ENCODE data around the gene KCTD13.
"Not testable (repeated sequence)": the region's sequence is repeated elsewhere in the genome, so short reads cannot be mapped to it uniquely, and the experiment has no call there.

KCTD13 gene

GRCh38 chr16:29877266-29877961 is 48.6 kb downstream of the KCTD13 start:
- peak; percentile 77 to 86 (median 80) for DNase-seq

DNA sequence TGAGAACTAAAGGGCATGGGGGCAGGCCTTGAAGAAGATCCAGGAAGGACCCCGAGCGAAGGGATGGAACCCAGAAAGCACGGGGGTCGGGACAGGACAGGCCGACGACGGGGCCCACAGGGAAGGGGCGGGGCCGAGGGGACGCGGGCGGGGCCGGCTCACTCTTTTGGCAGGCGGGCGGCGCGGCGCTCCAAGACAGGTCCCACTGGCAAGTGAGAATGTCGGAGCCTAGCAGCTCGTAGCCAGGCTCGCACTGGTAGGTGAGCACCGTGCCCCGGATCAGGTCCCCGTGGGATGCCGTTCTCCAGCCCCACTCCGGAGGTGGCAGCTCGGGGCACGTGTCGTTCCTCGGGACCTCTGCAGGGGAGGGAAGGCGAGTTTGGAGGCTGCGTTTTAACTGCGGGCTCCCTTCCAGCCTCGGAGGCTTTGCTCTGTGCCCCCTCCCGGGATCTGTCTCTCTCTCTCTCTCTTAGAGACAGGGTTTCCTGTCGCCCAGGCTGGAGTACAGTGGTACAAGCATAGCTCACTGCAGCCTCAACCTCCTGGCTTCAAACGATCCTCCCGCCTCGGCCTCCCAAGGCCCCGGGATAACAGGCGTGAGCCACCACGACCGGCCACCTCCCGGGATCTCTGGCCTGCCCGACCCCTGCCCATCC is 49.3 kb downstream of the KCTD13 start:
- peak in 2 of 3 donors; percentile 11 to 45 for DNase-seq

- DNase-seq: peak in 2 of 3 donors; percentile 10 to 17
Observed at GRCh38 chr16:29876217-29876593, 49.8 kb downstream of the KCTD13 start.

DNA sequence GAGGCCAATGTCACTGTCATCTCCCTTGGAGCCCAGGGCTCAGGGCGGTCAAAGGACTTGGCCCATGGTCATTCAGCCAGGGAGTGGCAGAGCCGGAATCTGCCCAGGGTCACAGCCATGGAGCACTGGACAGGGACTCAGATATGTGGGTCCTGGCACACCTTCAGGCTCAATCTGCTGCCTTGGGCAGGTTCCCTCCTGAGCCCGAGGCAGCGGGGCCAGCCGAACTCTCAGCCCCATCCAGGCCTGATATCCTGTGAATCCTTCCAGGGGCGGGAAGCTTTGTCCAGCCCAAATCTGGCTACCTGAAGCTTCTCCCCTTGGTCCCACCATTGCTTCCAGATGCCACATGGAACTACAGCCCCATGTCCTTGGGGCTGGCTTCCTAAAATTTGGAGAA is 50.8 kb downstream of the KCTD13 start:
- DNase-seq: no peak

DNA sequence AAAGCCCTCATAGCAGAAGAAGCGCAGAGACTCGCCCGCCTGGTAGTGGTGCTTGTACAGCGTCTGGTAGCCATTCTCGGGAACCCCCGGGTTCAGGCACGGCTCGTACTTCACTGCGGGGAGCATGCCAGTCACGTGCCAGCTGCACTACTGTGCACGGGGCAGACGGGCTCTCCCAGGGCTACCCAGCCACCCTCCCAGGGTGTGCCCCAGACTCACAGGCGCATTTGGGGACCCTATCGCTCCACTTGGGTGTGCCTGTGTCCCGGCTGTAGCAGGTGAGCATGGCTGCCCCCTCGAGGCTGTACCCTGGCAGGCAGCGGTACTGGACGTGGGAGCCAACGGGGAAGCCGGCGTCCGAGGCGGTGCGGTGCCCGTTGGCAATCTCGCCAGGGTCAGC is 52.7 kb downstream of the KCTD13 start:
- no peak for DNase-seq

GRCh38 chr16:29871822-29872546 is 54.0 kb downstream of the KCTD13 start:
- DNase-seq: no peak

DNA sequence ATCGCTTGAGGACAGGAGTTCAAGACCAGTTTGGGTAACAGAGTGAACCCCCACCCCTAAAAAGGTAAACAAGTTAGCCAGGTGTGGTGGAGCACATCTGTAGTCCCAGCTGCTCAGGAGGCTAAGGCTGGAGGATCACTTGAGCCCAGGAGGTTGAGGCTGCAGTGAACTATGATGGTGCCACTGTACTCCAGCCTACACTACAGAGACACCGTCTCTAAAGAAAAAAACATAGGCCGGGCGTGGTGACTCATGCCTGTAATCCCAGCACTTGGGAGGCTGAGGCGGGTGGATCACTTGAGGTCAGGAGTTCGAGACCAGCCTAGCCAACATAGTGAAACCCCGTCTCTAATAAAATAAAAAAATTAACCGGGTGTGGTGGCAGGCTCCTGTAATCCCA is 57.0 kb downstream of the KCTD13 start:
- DNase-seq: not testable (repeated sequence)

DNA sequence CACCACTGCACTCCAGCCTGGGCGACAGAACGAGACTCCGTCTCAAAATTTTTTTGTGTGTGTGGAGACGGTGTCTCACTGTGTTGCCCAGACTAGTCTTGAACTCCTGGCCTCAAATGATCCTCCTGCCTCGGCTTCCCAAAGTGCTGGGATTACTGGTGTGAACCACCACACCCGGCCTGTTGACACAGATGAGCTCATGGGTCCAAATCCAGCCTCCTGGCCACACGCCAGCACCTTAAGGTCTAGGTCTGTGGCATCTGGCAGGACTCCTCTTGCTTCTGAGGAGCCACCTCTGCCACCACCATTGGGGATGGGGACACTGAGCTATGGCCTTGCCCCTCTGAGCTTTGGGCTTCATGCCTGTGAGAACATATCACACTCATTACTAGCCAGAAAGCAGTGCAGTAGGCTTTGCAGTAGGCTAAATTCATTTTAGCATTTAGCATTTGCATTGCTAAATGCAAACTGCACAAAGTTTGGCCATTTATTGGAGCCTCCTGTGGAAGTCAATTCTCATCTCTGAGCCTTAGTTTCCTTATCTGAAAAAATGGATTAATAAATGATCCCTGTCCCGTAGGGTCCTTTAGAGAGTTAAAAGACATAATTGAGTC is 57.5 kb downstream of the KCTD13 start:
- DNase-seq: no peak

DNA sequence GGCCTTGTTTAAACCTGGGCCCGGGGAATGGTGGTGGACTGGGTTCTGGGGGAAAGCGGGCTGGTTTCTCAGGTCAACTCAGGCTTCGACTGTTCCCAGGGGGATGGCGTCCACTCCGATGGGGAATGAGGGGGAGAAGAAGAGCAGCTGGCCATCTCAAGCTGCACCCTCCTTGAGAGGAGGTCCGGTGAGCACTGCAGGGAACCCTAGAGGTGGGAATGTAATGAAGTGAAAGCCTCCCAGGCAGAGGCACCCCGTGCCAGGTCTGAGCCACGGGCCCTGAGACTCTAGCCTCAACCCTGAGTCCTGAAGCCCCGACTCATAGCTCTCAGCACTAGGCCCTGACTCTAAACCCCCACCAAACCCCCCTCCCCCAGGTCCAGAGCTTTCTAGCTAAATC is 61.8 kb downstream of the KCTD13 start:
- DNase-seq: no peak

- DNase-seq: no peak
Observed at GRCh38 chr16:29863669-29863984, 62.4 kb downstream of the KCTD13 start.

- DNase-seq: peak; percentile 97 to 98 (median 98)
Observed at GRCh38 chr16:29862884-29863668, 63.0 kb downstream of the KCTD13 start, which contains the start of gene CDIPT. Gene CDIPT (minus strand): TSS chr16:29863226. CDS start chr16:29862857, 369 bp downstream.

DNA sequence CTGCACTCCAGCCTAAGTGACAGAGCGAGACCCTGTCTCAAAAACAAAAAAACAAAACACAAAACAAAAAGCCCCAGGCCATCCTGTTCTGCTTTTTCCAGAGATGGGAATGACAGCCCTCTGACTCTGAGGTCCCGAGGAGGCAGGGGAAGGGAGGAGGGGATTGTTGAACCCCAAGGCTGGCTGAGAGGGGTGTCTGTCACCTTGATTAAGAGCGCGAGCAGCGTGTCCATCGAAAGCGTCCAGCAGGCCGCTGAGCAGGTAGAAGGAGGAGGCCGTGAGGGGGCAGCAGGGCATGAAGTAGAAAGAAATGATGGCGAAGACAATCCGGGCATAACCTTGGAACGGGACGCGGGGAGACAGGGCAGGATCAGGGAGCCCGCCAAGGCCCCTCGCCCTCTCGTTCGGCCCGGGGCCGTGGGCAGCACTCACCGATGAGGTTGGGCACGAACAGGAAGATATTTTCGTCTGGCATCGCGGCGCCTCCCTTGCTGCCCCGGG is 63.6 kb downstream of the KCTD13 start:
- peak; percentile 20 to 42 (median 35) for DNase-seq

GRCh38 chr16:29860218-29860617 is 65.8 kb downstream of the KCTD13 start:
- DNase-seq: no peak

- DNase-seq: no peak
Observed at GRCh38 chr16:29858974-29859373, 67.1 kb downstream of the KCTD13 start.

- DNase-seq: peak; percentile 63 to 78 (median 74)
Observed at GRCh38 chr16:29858149-29858849, 67.7 kb downstream of the KCTD13 start.

- DNase-seq: peak in 1 of 3 donors; percentile 7
Observed at GRCh38 chr16:29857133-29857760, 68.8 kb downstream of the KCTD13 start.
